Measurements from ENCODE around the gene CHORDC1.

CHORDC1 gene

GRCh38 chr11:90204407-90204806 lies 18.4 kb downstream of the CHORDC1 start:
- no peak overlapping the region for H3K4me3 ChIP-seq (ENCODE audit: control insufficient read depth, low read depth, low read length)
- TF ChIP-seq, protein P1, sequence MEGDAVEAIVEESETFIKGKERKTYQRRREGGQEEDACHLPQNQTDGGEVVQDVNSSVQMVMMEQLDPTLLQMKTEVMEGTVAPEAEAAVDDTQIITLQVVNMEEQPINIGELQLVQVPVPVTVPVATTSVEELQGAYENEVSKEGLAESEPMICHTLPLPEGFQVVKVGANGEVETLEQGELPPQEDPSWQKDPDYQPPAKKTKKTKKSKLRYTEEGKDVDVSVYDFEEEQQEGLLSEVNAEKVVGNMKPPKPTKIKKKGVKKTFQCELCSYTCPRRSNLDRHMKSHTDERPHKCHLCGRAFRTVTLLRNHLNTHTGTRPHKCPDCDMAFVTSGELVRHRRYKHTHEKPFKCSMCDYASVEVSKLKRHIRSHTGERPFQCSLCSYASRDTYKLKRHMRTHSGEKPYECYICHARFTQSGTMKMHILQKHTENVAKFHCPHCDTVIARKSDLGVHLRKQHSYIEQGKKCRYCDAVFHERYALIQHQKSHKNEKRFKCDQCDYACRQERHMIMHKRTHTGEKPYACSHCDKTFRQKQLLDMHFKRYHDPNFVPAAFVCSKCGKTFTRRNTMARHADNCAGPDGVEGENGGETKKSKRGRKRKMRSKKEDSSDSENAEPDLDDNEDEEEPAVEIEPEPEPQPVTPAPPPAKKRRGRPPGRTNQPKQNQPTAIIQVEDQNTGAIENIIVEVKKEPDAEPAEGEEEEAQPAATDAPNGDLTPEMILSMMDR (IDR thresholded peaks at IDR 0.05; ENCODE audit: control insufficient read depth, insufficient read depth, low read depth, low read length, missing control alignments), result no peak
- no peak for DNase-seq (ENCODE audit: low read depth)

GRCh38 chr11:90202342-90202741 lies 20.5 kb downstream of the CHORDC1 start:
- DNase-seq (ENCODE audit: low read depth), result no peak
- TF ChIP-seq, protein P1 (IDR thresholded peaks at IDR 0.05; ENCODE audit: control insufficient read depth, insufficient read depth, low read depth, low read length, missing control alignments), result no peak
- H3K4me3 ChIP-seq (ENCODE audit: control insufficient read depth, low read depth, low read length), result no peak overlapping the region

- TF ChIP-seq, protein P1 (IDR thresholded peaks at IDR 0.05; ENCODE audit: control insufficient read depth, insufficient read depth, low read depth, low read length, missing control alignments), result no peak
- H3K4me3 ChIP-seq (ENCODE audit: control insufficient read depth, low read depth, low read length), result no peak overlapping the region
- DNase-seq (ENCODE audit: low read depth), result no peak
These were observed 25.5 kb downstream of the CHORDC1 start for GRCh38 chr11:90197377-90197776.

GRCh38 chr11:90192869-90193582 lies 29.8 kb downstream of the CHORDC1 start:
- TF ChIP-seq, protein P1 (IDR thresholded peaks at IDR 0.05; ENCODE audit: control insufficient read depth, insufficient read depth, low read depth, low read length, missing control alignments), result no peak
- no peak overlapping the region for H3K4me3 ChIP-seq (ENCODE audit: control insufficient read depth, low read depth, low read length)
- no peak for DNase-seq (ENCODE audit: low read depth)

DNA sequence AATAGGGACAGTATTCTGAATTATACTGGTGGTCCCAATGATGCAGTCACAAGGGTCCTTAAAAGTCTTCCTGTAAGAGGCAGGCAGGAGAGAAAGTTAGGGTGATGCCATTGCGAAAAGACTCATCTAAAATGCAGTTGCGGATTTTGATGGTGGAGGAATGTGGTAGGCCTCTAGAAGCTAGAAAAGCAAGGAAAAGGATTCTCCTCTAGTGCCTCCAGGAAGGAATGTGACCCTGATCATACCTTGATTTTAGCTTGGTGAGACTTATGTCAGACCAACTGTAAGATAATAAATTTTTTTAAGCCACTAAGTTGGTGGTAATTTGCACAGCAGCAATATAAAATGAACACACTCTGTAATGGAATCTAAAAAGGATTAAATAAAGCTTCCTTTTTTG lies 33.8 kb downstream of the CHORDC1 start:
- TF ChIP-seq, protein P1 (IDR thresholded peaks at IDR 0.05; ENCODE audit: control insufficient read depth, insufficient read depth, low read depth, low read length, missing control alignments), result no peak
- DNase-seq (ENCODE audit: low read depth), result no peak
- no peak overlapping the region for H3K4me3 ChIP-seq (ENCODE audit: control insufficient read depth, low read depth, low read length)

- no peak for DNase-seq (ENCODE audit: low read depth)
- no peak overlapping the region for H3K4me3 ChIP-seq (ENCODE audit: control insufficient read depth, low read depth, low read length)
- TF ChIP-seq, protein P1 (IDR thresholded peaks at IDR 0.05; ENCODE audit: control insufficient read depth, insufficient read depth, low read depth, low read length, missing control alignments), result no peak
These were observed 35.0 kb downstream of the CHORDC1 start for GRCh38 chr11:90187839-90188238.
